HEK293T (cell line): Measurements from ENCODE around the gene NUDT15.

Experiments used
- ARNT ChIP-seq: fragments of 450-650 bp; IDR thresholded peaks from 2 replicates; pipeline ENCODE4 v1.6.1; 2017; ENCODE audit warnings: mild to moderate bottlenecking
- HDGF ChIP-seq: fragments of 450-650 bp; IDR thresholded peaks from 2 replicates; pipeline ENCODE4 v1.6.1; 2017; ENCODE audit warnings: antibody characterized with exemption, borderline replicate concordance
- SP1 ChIP-seq: fragments of 450-650 bp; IDR thresholded peaks from 2 replicates; pipeline ENCODE4 v1.6.1; 2017
- SUZ12 ChIP-seq: fragments of 450-650 bp; IDR thresholded peaks from 2 replicates; pipeline ENCODE4 v1.6.1; 2016; ENCODE audit warnings: mild to moderate bottlenecking
- TF ChIP-seq, protein P1 (sequence below): fragments of 450-650 bp; IDR thresholded peaks from 2 replicates; pipeline ENCODE4 v1.6.1; 2016

DNA sequence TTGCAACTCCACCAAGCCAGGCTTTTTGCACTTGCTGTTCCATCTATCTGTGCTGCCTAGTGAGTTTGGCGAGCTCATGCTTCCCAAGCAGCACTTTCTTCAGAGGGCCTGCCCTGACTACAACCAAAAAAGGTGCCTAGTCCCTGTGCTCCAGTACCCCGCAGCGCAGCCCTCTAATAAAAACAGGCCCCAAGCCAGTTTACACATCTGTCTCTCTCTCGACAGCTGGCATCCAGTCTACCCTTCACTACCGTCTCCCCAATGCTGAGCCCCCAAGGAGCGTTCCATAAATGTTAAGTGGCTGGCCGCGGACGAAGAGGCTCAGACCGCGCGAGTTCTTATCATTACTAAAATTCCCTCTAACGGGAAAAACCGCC lies 56.9 kb downstream of the NUDT15 start:
- TF ChIP-seq ARNT: no peak
- TF ChIP-seq SP1: no peak
- TF ChIP-seq HDGF: no peak
- TF ChIP-seq, protein P1, sequence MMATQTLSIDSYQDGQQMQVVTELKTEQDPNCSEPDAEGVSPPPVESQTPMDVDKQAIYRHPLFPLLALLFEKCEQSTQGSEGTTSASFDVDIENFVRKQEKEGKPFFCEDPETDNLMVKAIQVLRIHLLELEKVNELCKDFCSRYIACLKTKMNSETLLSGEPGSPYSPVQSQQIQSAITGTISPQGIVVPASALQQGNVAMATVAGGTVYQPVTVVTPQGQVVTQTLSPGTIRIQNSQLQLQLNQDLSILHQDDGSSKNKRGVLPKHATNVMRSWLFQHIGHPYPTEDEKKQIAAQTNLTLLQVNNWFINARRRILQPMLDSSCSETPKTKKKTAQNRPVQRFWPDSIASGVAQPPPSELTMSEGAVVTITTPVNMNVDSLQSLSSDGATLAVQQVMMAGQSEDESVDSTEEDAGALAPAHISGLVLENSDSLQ: no peak
- no peak for TF ChIP-seq SUZ12
